ENCODE data around the gene GRSF1.
A peak's percentile ranks its signal among the peaks of the same experiment; 100 is the strongest.
"Not testable (repeated sequence)": the region's sequence is repeated elsewhere in the genome, so short reads cannot be mapped to it uniquely, and the experiment has no call there.

GRSF1 gene, protein sequence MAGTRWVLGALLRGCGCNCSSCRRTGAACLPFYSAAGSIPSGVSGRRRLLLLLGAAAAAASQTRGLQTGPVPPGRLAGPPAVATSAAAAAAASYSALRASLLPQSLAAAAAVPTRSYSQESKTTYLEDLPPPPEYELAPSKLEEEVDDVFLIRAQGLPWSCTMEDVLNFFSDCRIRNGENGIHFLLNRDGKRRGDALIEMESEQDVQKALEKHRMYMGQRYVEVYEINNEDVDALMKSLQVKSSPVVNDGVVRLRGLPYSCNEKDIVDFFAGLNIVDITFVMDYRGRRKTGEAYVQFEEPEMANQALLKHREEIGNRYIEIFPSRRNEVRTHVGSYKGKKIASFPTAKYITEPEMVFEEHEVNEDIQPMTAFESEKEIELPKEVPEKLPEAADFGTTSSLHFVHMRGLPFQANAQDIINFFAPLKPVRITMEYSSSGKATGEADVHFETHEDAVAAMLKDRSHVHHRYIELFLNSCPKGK

DNA sequence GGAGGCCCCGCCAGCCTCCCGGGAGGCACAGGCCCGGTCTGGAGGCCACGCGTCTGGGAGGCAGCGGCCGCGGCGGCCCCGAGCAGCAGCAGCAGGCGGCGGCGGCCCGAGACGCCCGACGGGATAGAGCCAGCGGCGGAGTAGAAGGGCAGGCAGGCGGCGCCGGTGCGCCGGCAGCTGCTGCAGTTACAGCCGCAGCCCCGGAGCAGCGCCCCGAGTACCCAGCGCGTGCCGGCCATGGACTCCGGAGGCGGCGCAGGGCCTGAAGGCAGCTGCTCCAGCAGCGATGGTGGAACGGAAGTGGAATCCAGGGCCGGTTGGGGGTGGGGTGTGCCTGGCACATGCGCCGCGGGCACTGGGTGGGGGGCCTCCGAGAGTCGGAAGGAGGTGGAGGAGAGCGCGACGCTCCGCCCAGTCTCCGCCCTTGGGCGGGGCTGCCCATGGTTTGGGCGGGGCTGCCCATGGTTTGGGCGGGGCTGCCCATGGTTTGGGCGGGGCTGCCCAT, at the start of gene GRSF1:
Gene GRSF1, minus strand, starts transcription at position 302 of the 505 bp plus-strand sequence. Its CDS starts 63 bp downstream, at position 239.
- intact Hi-C loops (cut with DNase I) = loop anchor here (2.0 to 5.0 kb wide), 2 partner anchors 151 to 158 kb away; partner anchors contain the start of gene UTP3

DNA sequence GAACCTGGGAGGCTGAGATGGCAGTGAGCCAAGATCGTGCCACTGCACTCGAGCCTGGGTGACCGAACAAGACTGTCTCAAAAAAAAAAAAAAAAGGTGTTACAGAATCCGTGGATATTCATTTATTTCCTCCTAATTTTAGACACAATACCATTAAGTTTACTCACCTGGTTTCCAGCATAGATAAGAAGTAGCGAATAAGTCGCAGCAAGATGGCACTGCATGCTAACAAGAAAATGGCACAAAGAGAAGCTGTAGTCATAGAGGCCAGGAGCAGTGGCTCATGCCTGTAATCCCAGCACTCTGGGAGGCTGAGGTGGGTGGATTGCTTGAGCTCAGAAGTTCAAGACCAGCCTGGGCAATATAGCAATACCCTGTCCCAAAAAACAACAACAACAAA, 45.5 kb upstream of the GRSF1 start:
- DNase-seq = no peak
- intact Hi-C loops (cut with DNase I) = no loop called here

More for the DNA sequence above, at the start of gene GRSF1:
- peak; percentile 81 to 97 (median 95) for DNase-seq

DNA sequence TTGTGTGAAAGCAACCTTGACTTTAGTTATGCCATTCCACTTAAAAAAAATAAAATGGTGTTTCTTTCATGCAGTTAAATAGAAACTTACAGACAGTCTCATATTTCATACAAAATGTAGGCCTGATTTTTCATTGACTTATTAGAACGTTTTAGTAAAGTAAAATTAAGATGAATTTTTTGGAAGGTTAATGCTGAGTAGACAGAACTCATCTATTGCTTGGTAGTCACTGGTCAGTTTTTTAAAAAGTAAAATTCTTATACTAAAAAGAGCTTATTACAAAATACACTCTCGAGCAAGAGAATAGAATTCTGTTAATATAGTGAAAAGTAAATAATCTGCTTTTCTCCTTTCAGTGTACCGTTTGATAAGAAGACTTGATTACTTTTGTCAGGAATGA, 41.0 kb upstream of the GRSF1 start:
- intact Hi-C loops (cut with DNase I) = no loop called here
- DNase-seq = no peak

DNA sequence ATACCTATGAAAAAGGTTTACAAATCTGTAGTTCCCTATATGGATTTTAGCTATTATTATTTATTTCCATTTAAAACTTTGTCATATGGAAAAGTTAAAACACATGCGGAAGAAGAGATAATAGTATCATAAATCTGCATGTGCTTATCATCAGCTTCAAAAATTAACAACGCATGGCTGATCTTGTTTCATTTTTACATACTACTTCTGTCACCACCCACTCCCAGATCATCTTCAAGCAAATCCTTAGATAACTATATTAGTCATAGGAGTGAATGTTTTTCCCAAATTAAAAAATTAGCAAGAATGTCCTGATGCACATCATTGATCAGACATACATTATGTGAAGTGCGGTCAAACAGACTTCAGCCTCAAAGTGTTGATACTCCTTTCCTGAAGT, 37.9 kb upstream of the GRSF1 start:
- intact Hi-C loops (cut with DNase I) = no loop called here
- peak in 1 of 42 donors; percentile 9 for DNase-seq

DNA sequence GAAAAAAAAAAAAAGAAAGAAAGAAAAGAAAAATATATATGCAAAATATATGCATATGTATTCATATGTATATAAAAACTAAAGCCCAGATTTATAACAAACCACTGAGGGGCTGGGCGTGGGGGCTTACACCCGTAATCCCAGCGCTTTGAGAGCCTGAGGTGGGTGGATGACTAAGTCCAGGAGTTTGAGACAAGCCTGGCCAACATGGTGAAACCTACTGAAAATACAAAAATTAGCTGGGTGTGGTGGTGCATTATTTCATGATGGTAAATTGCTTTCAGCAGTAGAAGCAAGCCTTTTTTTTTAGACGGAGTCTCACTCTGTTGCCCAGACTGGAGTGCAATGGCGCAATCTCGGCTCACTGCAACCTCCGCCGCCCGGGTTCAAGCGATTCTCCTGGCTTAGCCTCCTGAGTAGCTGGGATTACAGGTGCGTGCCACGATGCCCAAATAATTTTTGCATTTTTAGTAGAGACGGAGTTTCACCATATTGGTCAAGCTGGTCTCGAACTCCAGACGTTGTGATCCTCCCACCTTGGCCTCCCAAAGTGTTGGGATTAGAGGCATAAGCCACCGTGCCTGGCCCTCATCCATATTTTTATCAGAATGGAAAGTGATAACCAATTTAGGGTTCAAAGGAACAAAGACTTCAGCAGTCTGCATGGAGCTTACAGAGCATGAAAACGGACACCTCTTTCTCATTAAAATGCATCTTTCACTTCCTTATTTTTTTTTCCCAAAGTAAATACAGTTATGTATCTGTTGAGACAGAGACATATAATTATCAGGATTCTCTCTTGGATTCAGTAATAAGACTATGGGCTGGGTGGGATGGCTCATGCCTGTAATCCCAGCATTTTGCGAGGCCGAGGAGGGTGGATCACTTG, 34.8 kb upstream of the GRSF1 start:
- DNase-seq = no peak
- intact Hi-C loops (cut with DNase I) = no loop called here

DNA sequence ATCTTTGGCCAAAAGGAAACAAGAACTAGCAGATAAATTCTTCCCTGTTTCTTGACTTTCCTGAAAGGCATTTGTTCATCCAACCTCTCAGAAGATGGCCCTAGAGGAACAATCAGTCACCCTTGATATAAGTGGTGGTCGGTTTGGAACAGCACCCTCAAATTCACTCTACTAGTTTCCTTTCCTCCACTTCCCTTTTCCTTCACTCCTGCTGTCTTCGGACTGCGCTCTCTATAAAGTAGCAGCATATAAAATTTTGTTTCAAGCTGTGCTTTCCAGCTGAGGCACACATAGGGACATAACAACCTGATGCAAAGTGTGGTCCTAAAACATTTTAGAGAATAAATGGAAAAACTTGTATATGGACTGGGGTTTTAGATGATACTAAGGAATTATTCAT, 33.5 kb upstream of the GRSF1 start:
- intact Hi-C loops (cut with DNase I) = no loop called here
- no peak for DNase-seq

DNA sequence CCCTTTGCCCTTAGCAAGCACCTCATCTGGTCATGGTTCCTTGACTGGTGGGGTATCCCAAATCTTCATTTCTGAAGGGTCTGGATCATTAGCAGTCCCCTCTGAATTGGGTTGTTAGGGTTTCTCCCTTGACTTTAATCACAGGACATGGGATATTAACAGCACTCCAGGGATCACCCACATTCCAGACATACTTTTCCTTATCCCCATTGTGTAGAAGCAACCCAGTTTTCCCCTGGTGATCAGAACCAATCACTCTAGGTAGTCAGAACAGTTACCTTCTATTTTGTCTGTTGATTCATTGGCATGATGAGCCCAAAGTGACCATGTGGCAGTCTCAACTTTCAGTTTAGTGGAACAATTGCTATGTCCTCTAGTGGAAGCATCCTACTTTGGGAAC, 29.1 kb upstream of the GRSF1 start:
- intact Hi-C loops (cut with DNase I) = no loop called here
- no peak for DNase-seq

DNA sequence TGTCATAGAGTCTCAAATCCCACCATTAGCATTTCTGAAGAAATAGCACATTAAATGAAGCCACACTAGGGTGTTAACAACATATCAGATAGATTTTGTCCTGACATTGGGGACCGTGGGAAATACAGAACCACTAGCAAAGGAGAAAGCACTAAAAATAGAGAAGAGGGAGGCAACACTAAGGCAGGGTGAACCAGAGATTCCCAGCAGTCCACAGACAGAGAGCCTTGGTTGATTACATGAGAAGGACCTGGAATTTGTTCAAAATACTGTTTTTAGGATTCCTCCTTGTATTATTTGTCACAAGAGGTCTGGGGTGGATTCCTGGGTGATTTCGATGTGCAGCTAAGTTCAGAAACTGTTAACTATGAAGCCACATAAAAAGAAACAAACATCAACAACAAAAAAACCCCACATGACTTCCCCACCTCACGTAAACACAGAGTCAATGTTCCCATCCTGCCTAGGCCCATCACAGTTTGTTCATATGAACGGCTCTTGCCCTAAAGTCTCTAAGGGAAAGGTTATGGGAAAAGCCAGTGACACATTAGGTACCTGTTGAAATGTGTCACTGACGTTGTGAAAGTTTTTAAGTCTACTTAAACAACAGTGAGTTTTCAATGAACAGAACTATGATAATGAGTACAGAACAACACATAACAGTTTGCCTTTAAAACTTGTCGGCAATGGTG, 23.6 kb upstream of the GRSF1 start:
- intact Hi-C loops (cut with DNase I) = no loop called here
- DNase-seq = no peak

DNA sequence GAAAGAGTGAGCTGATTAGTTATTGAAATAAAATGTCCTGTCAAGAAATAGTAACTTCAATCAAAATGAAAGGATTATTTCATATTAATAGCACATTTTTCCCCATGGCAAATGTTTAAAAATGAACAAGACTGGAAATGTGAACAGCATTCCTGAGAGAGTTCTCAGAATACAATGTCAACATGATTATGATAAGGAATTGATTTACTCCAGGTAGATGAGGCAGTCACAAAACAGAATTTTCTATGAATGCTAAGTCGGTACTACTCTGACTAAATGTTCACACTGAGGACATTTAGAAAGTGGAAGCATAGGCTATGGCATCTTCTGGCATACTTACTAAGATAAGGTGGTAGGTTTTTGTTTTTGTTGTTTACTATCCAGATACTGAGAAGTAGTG, 19.4 kb upstream of the GRSF1 start:
- intact Hi-C loops (cut with DNase I) = no loop called here
- no peak for DNase-seq

DNA sequence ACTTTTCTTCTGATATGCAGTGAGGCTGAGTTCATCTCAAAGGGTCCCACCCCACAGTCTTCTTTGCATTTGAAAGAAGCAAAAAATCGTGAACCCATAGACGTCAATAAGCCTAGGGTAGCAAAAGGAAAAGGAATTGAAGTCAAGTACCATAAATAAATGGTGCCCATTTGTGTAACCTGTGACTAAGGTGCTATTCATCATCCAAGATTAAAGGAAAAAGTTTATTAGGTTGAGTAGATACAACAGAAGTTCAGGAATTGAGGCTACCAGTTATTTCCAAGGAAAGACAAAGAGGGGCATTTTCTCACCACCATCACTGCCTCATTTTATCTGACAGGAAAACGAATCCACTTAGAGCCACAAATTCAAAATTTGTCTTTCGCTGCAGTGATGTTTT, 18.8 kb upstream of the GRSF1 start:
- DNase-seq = no peak
- intact Hi-C loops (cut with DNase I) = no loop called here

DNA sequence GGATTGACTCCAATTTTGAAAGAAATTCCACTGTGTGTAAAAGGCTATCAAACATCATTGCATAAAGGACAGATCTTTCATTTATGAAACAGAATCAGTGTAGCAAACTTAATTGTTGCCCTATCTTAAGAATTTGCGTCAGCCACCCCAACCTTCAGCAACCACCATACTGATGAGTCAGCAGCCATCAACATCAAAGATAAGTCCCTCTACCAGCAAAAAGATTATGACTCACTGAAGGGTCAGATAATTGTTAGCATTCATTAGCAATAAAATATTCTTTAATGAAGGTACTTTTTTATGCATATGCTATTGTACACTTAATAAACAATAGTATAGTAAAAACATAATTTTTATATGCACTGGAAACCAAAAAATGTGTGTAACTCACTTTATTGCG, 15.8 kb upstream of the GRSF1 start:
- intact Hi-C loops (cut with DNase I) = no loop called here
- no peak for DNase-seq

DNA sequence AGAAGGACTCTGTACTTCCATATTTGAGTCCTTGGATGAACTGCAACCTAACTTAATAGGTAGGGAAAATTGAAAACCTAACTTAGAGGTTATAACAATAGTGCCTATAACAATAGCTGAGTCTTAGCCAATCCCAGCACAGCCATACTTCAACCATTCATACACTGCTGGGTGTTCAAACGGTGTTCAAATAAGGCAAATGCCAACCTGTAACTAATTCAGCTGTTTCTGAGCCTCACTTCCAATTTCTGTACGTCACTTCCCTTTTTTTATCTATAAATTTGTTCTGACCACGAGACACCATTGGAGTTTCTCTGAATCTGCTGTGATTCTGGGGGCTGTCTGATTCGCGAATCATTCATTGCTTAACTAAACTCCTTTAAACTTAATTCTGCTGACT, 9.6 kb upstream of the GRSF1 start:
- intact Hi-C loops (cut with DNase I) = no loop called here
- DNase-seq = no peak

DNA sequence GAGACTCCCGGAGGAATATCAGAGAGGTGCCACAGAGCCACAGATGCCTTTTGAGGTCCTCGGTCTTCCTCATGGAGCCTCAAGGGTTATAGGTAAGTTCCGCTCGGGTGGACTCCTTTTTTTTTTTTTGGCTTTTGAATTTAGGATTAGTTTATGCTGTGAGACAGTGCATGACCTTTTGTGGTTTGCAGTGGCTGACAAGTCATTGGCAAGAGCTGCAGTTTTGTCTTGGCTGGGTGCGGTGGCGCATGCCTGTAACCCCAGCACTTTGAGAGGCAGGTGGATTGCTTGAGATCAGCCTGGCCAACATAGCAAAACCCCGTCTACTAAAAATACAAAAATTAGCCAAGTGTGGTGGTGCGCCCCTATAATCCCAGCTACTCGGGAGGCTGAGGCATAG, 4.5 kb upstream of the GRSF1 start:
- intact Hi-C loops (cut with DNase I) = no loop called here
- no peak for DNase-seq

DNA sequence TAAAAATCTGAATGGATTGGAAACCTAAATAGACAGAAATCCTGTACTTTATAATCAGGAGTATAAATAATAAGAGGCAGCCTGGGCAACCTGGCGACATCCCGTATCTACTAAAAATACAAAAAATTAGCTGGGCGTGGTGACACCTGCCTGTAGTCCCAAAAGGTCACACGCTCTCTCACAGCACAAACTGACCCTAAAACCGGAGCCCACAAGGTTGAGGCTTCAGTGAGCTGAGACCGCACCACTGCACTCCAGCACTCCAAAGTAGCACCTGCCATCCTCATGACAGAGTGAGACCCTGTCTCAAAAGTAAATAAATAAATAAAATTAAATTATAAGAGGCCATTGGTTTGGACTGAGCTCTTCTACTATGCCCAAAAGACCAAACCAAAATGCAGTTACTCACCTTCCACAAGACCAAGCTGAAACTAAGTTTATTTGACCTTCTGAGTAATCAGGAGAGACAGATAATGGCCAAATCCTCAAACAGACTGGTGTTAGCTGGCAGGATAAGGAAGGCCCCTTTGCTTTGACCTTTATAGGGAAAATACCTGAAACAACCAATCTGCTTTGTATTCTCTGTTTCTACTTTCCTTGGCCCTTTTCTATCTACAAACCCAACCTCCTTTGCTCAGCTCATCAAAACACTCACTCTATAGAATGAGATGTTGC, 3.2 kb upstream of the GRSF1 start:
- no peak for DNase-seq
- intact Hi-C loops (cut with DNase I) = no loop called here

DNA sequence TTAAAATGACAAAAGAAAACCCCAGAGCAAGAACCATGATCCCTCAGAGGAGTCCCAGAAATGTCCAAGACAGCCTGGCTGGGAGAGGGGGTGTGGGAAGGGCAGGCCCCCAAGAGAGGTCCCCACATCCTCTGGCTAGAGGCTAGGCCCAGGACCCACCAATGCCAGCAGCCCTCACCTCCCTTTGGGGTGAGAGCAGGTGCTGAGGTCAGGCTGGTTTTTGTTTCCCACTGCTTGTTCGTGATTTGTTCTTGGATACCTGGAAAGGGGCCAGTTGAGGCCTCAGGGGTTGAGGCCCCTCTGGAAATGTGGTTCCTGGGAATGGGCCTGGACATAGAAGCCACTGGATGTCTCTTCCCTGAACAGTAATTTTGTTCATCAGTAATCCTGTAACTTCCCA, 2.3 kb upstream of the GRSF1 start:
- intact Hi-C loops (cut with DNase I) = no loop called here

DNA sequence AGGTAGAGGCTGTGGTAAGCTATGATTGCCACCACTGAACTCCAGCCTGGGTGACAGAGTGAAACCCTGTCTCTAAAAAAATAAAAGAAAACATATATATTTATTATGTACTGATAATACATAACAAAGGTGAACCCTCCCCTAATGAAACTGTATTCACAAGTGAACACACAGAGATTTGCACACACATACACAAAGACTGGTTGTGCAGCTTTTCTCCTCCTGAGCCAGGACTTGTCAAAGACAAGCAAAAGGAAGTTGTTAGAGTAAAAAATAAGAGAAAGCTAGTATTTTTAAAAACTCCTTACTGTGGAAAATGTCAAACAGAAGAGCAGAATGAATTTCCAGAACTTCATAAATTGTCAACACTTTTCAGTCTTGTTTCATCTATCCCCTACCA, 1.5 kb upstream of the GRSF1 start:
- intact Hi-C loops (cut with DNase I) = no loop called here
- no peak for DNase-seq

More for the DNA sequence above, 2.3 kb upstream of the GRSF1 start:
- DNase-seq = no peak

DNA sequence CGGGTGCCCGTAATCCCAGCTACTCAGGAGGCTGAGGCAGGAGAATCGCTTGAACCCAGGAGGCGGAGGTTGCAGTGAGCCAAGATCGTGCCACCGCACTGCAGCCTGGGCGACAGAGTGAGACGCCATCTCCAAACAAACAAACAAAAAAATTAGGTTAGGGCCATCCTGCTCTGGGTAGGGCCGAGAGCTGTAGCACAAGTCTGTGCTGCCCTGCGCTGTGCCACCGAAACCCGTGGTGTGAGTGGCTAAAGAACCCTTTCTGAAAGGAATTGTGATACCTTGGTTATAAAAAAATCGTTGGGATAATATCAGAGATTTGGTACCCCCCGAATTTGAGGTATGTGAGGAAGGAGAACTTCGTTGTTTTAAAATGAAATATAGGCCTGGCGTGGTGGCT, 941 bp upstream of the GRSF1 start:
- DNase-seq; intact Hi-C loops (cut with DNase I): not testable (repeated sequence)

DNA sequence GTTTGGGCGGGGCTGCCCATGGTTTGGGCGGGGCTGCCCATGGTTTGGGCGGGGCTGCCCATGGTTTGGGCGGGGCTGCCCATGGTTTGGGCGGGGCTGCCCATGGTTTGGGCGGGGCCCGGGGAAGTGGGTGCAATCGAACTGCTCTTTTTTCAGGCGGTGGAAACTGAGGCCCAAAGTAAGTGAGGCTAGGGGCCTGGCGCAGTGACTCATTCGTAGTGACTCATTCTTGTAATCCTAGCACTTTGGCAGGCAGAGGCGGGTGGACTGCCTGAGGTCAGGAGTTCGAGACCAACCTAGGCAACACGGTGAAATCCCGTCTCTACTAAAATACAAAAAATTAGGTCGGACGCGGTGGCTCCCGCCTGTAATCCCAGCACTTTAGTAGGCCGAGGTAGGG, 447 bp upstream of the GRSF1 start:
- peak in 37 of 42 donors; percentile 17 to 74 (median 38) for DNase-seq
- intact Hi-C loops (cut with DNase I) = not testable (repeated sequence)
